ENCODE results near the gene OR6Q1. TPM values are rescaled to one million over a fixed set of nuclear protein-coding genes. Genes with fewer than 3 reads are reported as not detected.

The OR6Q1 gene
- total and polyA plus RNA-seq, 2 experiments from 2014 or later: not detected

DNA sequence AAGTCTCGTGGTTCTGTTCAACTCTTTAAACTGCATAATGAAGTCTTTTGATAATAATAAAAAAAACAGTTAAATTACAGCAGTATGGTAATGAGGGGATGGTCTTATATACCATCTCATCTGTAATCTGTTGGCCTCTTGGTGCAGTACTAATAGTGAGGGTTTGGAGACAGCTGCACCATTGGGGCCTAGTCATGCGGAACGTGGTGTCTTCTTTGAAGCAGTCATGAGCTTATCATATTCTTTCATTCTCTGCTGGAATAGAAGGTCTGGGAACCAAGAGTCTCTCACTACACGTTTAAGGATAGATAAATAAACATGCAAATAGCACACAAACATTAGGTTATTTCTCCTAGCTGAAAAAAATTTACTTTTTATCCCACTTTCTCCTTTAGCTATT lies 48.0 kb upstream of the OR6Q1 start:
- Histone ChIP-seq H3F3A (replicated peaks; ENCODE audit: low read depth) (no peaks in the 10 kb centered on the region), H4K20me1 (replicated peaks; ENCODE audit: insufficient read depth) (no peaks in the 10 kb centered on the region), H3K27me3 (ENCODE audit: insufficient read depth) (no peaks in the 10 kb centered on the region), H3K27ac (ENCODE audit: low read depth) (no peak overlapping the region), H3K79me2 (replicated peaks; ENCODE audit: insufficient read depth) (no peaks in the 10 kb centered on the region), H3K4me3 (no peak overlapping the region), H3K9me2 (ENCODE audit: insufficient read depth) (peaks cover 9% of the 10 kb centered on the region; the same call in 1 of the 2 replicates), H3K4me1 (ENCODE audit: insufficient read depth) (no peaks in the 10 kb centered on the region), H3K4me2 (no peak overlapping the region), H2AFZ (no peak overlapping the region), H3K36me3 (ENCODE audit: insufficient read depth) (no peaks in the 10 kb centered on the region; the same call in 1 of the 2 replicates)
- TF ChIP-seq ZNF462 (CRISPR knock-in tag; IDR thresholded peaks at IDR 0.05) (no peak), NANOG (IDR thresholded peaks at IDR 0.05; ENCODE audit: borderline replicate concordance) (no peak), ZNF114 (CRISPR knock-in tag; IDR thresholded peaks at IDR 0.05) (no peak), JUNB (IDR thresholded peaks at IDR 0.05; ENCODE audit: unreplicated experiment) (no peak), CREB1 (CRISPR knock-in tag; IDR thresholded peaks at IDR 0.05; ENCODE audit: low read depth) (no peak), REST (IDR thresholded peaks at IDR 0.05; ENCODE audit: unreplicated experiment) (no peak), STAT1 (IDR thresholded peaks at IDR 0.05; ENCODE audit: unreplicated experiment) (no peak), EZH2phosphoT487 (IDR thresholded peaks at IDR 0.05; ENCODE audit: unreplicated experiment) (no peak), ZNF331 (CRISPR knock-in tag; IDR thresholded peaks at IDR 0.05; ENCODE audit: low read depth) (no peak)
- ATAC-seq (no peak), DNase-seq (ENCODE audit: low spot score) (no peak)
- no peaks in the 10 kb centered on the region for H3K36me3 Mint-ChIP-seq (ENCODE audit: low read depth)
- no peak overlapping the region for H3K4me3 Mint-ChIP-seq
- H3K27ac Mint-ChIP-seq: no peak overlapping the region
- H3K4me1 Mint-ChIP-seq: peaks cover 2% of the 10 kb centered on the region; the same call in 1 of the 3 replicates
- H3K27me3 Mint-ChIP-seq (ENCODE audit: insufficient read depth, low read depth, poor library complexity): no peaks in the 10 kb centered on the region
- H3K9me3 Mint-ChIP-seq: peaks cover 4% of the 10 kb centered on the region; the same call in 2 of the 3 replicates

Measured in GM23338 (cell line).